ENCODE data around the gene ALKBH3. TPM values are rescaled to one million over a fixed set of nuclear protein-coding genes. Genes with fewer than 3 reads are reported as not detected.

Gene ALKBH3
- total and polyA plus RNA-seq, 2 of the 13 experiments (the other 11 are each of a cell fraction or from before 2014, with no cell fraction given), result 17.8 to 36.1 TPM

DNA sequence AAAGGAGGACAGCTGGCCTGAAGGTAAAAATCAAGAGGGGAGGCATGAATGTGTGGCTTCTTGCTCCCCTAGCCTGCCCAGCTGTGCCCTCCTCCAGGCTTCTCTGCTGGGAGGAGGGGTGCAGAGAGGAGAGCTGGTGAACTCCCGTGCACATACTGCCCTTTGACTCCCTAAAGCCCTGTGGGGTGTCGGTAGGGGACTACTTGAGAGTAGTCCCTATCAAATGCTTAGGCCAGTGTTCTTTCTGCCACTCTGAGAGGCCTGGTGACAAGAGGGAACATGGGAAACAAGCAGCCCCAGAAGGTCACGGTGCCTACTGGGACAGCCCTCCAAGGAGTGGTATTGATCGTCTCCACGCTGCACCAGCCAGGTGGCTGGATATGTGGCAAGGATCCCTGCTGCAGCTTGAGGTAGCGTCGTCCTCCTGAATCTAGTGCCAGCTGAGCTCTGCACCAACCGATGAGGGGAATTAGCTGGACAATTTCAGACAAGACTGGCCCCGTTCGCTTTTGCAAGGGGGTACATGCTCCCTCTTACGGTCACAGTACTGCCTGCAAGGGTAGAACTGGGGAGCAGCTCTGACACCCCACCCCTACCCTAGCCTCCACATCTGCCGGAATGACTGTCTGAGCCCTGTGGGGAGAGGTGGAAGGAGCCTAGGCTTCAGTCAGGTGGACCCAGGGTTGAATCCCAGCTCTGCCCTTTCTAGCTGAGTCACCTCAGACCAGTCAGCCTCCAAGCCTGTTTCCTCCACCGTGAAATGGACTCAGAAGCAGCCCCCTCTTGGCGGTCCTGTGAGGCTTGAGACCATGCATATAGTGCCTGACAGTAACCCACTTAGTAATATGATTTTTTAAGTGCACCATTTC is 44.7 kb downstream of the ALKBH3 start:
- no peak overlapping the region for H2AFZ ChIP-seq (ENCODE audit: low read length)
- DNase-seq (ENCODE audit: low spot score) (no peak), ATAC-seq (no peak), FAIRE-seq (no peak)
- H3K4me2 ChIP-seq (ENCODE audit: low read depth, low read length), result no peak overlapping the region
- H3K27ac ChIP-seq (ENCODE audit: extremely low read length, insufficient read depth, low read length), result no peak overlapping the region
- H3K36me3 ChIP-seq (replicated peaks in 1 of 2; ENCODE audit: control insufficient read depth in 1 of 2, insufficient read depth in 2 of 2, low read length in 2 of 2), result peaks cover 0 to 1% of the 10 kb centered on the region in 2 experiments; a peak in 2 of 5 replicates
- CTCF ChIA-PET (ENCODE audit: low intra/inter-chr PET ratio, low total read pairs), result no interaction called here
- peaks cover 11% of the 10 kb centered on the region for H3K4me1 ChIP-seq (ENCODE audit: insufficient read depth, low read length)
- no peak overlapping the region for H3K9ac ChIP-seq (ENCODE audit: insufficient read depth, low read depth, low read length)
- TF ChIP-seq EED (CRISPR knock-in tag; IDR thresholded peaks at IDR 0.05) (0 out of 2 replicates have a peak, but pooled peaks have one; percentile 27), GATAD1 (CRISPR knock-in tag; IDR thresholded peaks at IDR 0.05) (no peak)
- WGBS (ENCODE audit: low lambda C conversion rate), result 74% methylated on average over 9 of the region's 14 CpGs
- no peaks in the 10 kb centered on the region for H3K9me3 ChIP-seq (ENCODE audit: low read length)
- H3K79me2 ChIP-seq (ENCODE audit: insufficient read depth, low read length), result no peaks in the 10 kb centered on the region
- BruUV-seq (replicated peaks), result no TSS peak
- peaks cover 0 to 1% of the 10 kb centered on the region in 2 experiments; a peak in 1 of 5 replicates for H3K27me3 ChIP-seq (ENCODE audit: control insufficient read depth in 1 of 2, insufficient read depth in 2 of 2, low read length in 2 of 2)
- intact Hi-C loops (cut with micrococcal nuclease; ENCODE audit: unreplicated experiment) (no loop called here), in situ Hi-C loops (cut with HindIII; ENCODE audit: extremely low pct_ligation_motif_present, low pct_unique_long_range_greater_than_20kb) (no loop called here)
- no peaks in the 10 kb centered on the region for H4K20me1 ChIP-seq (ENCODE audit: insufficient read depth, low read length)
- POLR2A ChIA-PET, result no interaction called here
- H3K4me3 ChIP-seq (replicated peaks in 1 of 3; ENCODE audit: insufficient read depth in 1 of 3, low read depth in 2 of 3, low read length in 3 of 3), result no peak overlapping the region

DNA sequence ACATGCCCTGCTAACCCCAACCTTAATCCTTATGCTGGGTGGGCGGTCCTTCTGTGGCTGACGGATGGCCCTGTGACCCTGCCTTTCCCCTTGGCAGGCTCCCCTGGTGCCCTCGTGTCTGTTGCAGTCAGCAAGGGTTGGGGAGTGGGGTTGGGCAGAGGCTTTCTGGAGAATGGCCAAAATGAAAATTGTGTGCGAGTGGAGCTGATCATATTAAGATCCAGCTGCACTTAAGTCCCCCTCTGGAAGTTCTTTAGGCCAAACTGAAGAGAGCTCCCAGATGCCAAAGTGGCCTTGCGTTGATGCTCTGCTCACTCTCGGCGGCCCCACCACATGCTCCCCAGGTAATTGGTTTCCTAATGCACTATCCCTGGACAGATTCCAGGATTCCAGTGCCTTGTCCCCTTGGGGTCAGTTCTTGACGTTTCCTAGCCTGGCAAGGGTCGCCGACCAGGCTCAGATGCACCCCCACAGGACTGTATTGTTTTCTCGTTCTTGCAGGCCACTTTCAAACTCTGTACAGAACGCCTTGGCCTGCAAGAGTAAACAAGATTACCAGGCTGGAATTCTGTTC is 45.4 kb downstream of the ALKBH3 start:
- no peak for DNase-seq (ENCODE audit: low spot score)
- CTCF ChIA-PET (ENCODE audit: low intra/inter-chr PET ratio, low total read pairs), result no interaction called here
- ATAC-seq, result no peak
- no peaks in the 10 kb centered on the region for H3K79me2 ChIP-seq (ENCODE audit: insufficient read depth, low read length)
- peaks cover 3% of the 10 kb centered on the region for H3K4me1 ChIP-seq (ENCODE audit: insufficient read depth, low read length)
- no peak for FAIRE-seq
- in situ Hi-C loops (cut with HindIII; ENCODE audit: extremely low pct_ligation_motif_present, low pct_unique_long_range_greater_than_20kb), result no loop called here
- no peak overlapping the region for H3K27ac ChIP-seq (ENCODE audit: extremely low read length, insufficient read depth, low read length)
- no peak overlapping the region for H3K4me3 ChIP-seq (replicated peaks in 1 of 3; ENCODE audit: insufficient read depth in 1 of 3, low read depth in 2 of 3, low read length in 3 of 3)
- no peak overlapping the region for H2AFZ ChIP-seq (ENCODE audit: low read length)
- intact Hi-C loops (cut with micrococcal nuclease; ENCODE audit: unreplicated experiment), result no loop called here
- H3K9ac ChIP-seq (ENCODE audit: insufficient read depth, low read depth, low read length), result no peak overlapping the region
- H3K27me3 ChIP-seq (ENCODE audit: control insufficient read depth in 1 of 2, insufficient read depth in 2 of 2, low read length in 2 of 2), result peaks cover 0 to 1% of the 10 kb centered on the region in 2 experiments; a peak in 1 of 5 replicates
- POLR2A ChIA-PET, result no interaction called here
- no peaks in the 10 kb centered on the region for H4K20me1 ChIP-seq (ENCODE audit: insufficient read depth, low read length)
- H3K36me3 ChIP-seq (replicated peaks in 1 of 2; ENCODE audit: control insufficient read depth in 1 of 2, insufficient read depth in 2 of 2, low read length in 2 of 2), result peaks cover 0 to 1% of the 10 kb centered on the region in 2 experiments; a peak in 1 of 5 replicates
- 76% methylated on average over 12 of the region's 12 CpGs for WGBS (ENCODE audit: low lambda C conversion rate)
- BruUV-seq (replicated peaks), result no TSS peak
- no peaks in the 10 kb centered on the region for H3K9me3 ChIP-seq (ENCODE audit: low read length)
- no peak overlapping the region for H3K4me2 ChIP-seq (ENCODE audit: low read depth, low read length)
- TF ChIP-seq HNRNPH1 (optimal IDR thresholded peaks at IDR 0.05; ENCODE audit: low read depth, low read length) (no peak), ATF1 (CRISPR knock-in tag; IDR thresholded peaks at IDR 0.05) (no peak), ZNF430 (CRISPR knock-in tag; IDR thresholded peaks at IDR 0.05) (no peak), ZNF136 (CRISPR knock-in tag; IDR thresholded peaks at IDR 0.05; ENCODE audit: low read depth) (no peak), CEBPG (CRISPR knock-in tag; IDR thresholded peaks at IDR 0.05) (no peak), ZMAT3 (CRISPR knock-in tag; conservative IDR thresholded peaks at IDR 0.05) (no peak), FOXK2 (IDR thresholded peaks at IDR 0.05) (no peak), ZNF572 (CRISPR knock-in tag; IDR thresholded peaks at IDR 0.05) (no peak), ZNF788 (CRISPR knock-in tag; IDR thresholded peaks at IDR 0.05; ENCODE audit: borderline replicate concordance) (no peak), ZNF839 (CRISPR knock-in tag; IDR thresholded peaks at IDR 0.05; ENCODE audit: borderline replicate concordance) (no peak)
- TF ChIP-seq, protein P1, sequence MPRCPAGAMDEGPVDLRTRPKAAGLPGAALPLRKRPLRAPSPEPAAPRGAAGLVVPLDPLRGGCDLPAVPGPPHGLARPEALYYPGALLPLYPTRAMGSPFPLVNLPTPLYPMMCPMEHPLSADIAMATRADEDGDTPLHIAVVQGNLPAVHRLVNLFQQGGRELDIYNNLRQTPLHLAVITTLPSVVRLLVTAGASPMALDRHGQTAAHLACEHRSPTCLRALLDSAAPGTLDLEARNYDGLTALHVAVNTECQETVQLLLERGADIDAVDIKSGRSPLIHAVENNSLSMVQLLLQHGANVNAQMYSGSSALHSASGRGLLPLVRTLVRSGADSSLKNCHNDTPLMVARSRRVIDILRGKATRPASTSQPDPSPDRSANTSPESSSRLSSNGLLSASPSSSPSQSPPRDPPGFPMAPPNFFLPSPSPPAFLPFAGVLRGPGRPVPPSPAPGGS (CRISPR knock-in tag; IDR thresholded peaks at IDR 0.05), result no peak
- TF ChIP-seq, protein P2, sequence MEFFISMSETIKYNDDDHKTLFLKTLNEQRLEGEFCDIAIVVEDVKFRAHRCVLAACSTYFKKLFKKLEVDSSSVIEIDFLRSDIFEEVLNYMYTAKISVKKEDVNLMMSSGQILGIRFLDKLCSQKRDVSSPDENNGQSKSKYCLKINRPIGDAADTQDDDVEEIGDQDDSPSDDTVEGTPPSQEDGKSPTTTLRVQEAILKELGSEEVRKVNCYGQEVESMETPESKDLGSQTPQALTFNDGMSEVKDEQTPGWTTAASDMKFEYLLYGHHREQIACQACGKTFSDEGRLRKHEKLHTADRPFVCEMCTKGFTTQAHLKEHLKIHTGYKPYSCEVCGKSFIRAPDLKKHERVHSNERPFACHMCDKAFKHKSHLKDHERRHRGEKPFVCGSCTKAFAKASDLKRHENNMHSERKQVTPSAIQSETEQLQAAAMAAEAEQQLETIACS (CRISPR knock-in tag; IDR thresholded peaks at IDR 0.05), result no peak
